Measurements from ENCODE around the gene BIRC5. TPM values are rescaled to one million over a fixed set of nuclear protein-coding genes. Genes with fewer than 3 reads are reported as not detected.
"Not testable (repeated sequence)": the region's sequence is repeated elsewhere in the genome, so short reads cannot be mapped to it uniquely, and the experiment has no call there.

Gene BIRC5
- total RNA-seq, 6 donors from 2014 or later = 1.4 to 6.4 (median 3.5) TPM; not detected in 1

GRCh38 chr17:78170692-78171590 lies 43.1 kb upstream of the BIRC5 start:
- TF ChIP-seq POLR2AphosphoS5 (IDR thresholded peaks at IDR 0.05) (no peak), EP300 (IDR thresholded peaks at IDR 0.05) (no peak), POLR2A (IDR thresholded peaks at IDR 0.05) (no peak), CTCF (IDR thresholded peaks at IDR 0.05) (no peak)
- no peaks in the 10 kb centered on the region for H3K27me3 ChIP-seq
- peak overlapping the region; percentile 83 to 95 (median 93) for H3K27ac ChIP-seq
- WGBS, 2 donors = 84 to 89% methylated on average over 17 to 31 of the region's 31 CpGs
- DNase-seq (no peak), ATAC-seq (ENCODE audit: low FRiP score in 2 of 2) (no peak)
- peaks cover 66 to 77% (median 71%) of the 10 kb centered on the region in 4 donors for H3K4me1 ChIP-seq
- no peaks in the 10 kb centered on the region for H3K9me3 ChIP-seq
- no peak overlapping the region for H3K4me3 ChIP-seq
- H3K36me3 ChIP-seq = peaks cover 0 to 31% (median 14%) of the 10 kb centered on the region in 4 donors

GRCh38 chr17:78171591-78172248 lies 42.3 kb upstream of the BIRC5 start:
- 78 to 87% methylated on average over 19 of the region's 19 CpGs for WGBS, 2 donors
- not testable (repeated sequence) for DNase-seq; H3K9me3 ChIP-seq; ATAC-seq (ENCODE audit: low FRiP score in 2 of 2); H3K27me3 ChIP-seq
- peaks cover 74 to 85% (median 79%) of the 10 kb centered on the region in 4 donors for H3K4me1 ChIP-seq
- H3K36me3 ChIP-seq = peaks cover 0 to 31% (median 14%) of the 10 kb centered on the region in 4 donors
- H3K4me3 ChIP-seq = peak overlapping the region in 2 of 4 donors; percentile 1 to 24
- peak overlapping the region; percentile 83 to 95 (median 92) for H3K27ac ChIP-seq

GRCh38 chr17:78172249-78173051 lies 41.6 kb upstream of the BIRC5 start:
- Histone ChIP-seq H3K4me3 (peak overlapping the region in 2 of 4 donors; percentile 1 to 24), H3K27me3 (no peaks in the 10 kb centered on the region), H3K4me1 (peaks cover 77 to 91% (median 83%) of the 10 kb centered on the region in 4 donors), H3K9me3 (no peaks in the 10 kb centered on the region), H3K36me3 (peaks cover 0 to 31% (median 14%) of the 10 kb centered on the region in 4 donors), H3K27ac (peak overlapping the region; percentile 83 to 95 (median 92))
- TF ChIP-seq POLR2AphosphoS5 (IDR thresholded peaks at IDR 0.05) (peak in 1 of 2 donors; percentile 75), EP300 (IDR thresholded peaks at IDR 0.05) (no peak), CTCF (IDR thresholded peaks at IDR 0.05) (no peak), POLR2A (IDR thresholded peaks at IDR 0.05) (peak in 1 of 4 donors; percentile 50)
- DNase-seq (peak; percentile 84 to 88), ATAC-seq (ENCODE audit: low FRiP score in 2 of 2) (peak in 1 of 2 donors; percentile 29)
- WGBS, 2 donors = 26 to 28% methylated on average over 15 to 19 of the region's 19 CpGs

- WGBS, 2 donors = 56 to 72% methylated on average over 9 to 11 of the region's 11 CpGs
- peaks cover 74 to 86% (median 78%) of the 10 kb centered on the region in 4 donors for H3K4me1 ChIP-seq
- no peak for TF ChIP-seq EP300 (IDR thresholded peaks at IDR 0.05)
- TF ChIP-seq POLR2A (IDR thresholded peaks at IDR 0.05) = peak in 1 of 4 donors; percentile 41
- H3K9me3 ChIP-seq = no peaks in the 10 kb centered on the region
- DNase-seq (no peak), ATAC-seq (ENCODE audit: low FRiP score in 2 of 2) (no peak)
- peaks cover 0 to 31% (median 14%) of the 10 kb centered on the region in 4 donors for H3K36me3 ChIP-seq
- H3K4me3 ChIP-seq = peak overlapping the region in 1 of 4 donors; percentile 24
- no peaks in the 10 kb centered on the region for H3K27me3 ChIP-seq
- H3K27ac ChIP-seq = peak overlapping the region; percentile 83 to 95 (median 92)
These were observed 40.8 kb upstream of the BIRC5 start for GRCh38 chr17:78173097-78173715.

- Histone ChIP-seq H3K36me3 (peaks cover 0 to 31% (median 14%) of the 10 kb centered on the region in 4 donors), H3K4me1 (peaks cover 74 to 87% (median 83%) of the 10 kb centered on the region in 4 donors), H3K4me3 (peak overlapping the region in 2 of 4 donors; percentile 1 to 9), H3K27me3 (no peaks in the 10 kb centered on the region), H3K9me3 (no peaks in the 10 kb centered on the region), H3K27ac (peak overlapping the region; percentile 83 to 95 (median 92))
- 7 to 10% methylated on average over 6 to 11 of the region's 15 CpGs for WGBS, 2 donors
- DNase-seq (peak; percentile 93 to 98), ATAC-seq (ENCODE audit: low FRiP score in 2 of 2) (peak; percentile 82 to 92)
- TF ChIP-seq POLR2AphosphoS5 (IDR thresholded peaks at IDR 0.05) (peak; percentile 89 to 93), CTCF (IDR thresholded peaks at IDR 0.05) (peak; percentile 70 to 97 (median 92)), EP300 (IDR thresholded peaks at IDR 0.05) (peak in 3 of 4 donors; percentile 80 to 91 (median 83)), POLR2A (IDR thresholded peaks at IDR 0.05) (peak in 2 of 4 donors; percentile 56 to 81)
These were observed 39.6 kb upstream of the BIRC5 start for GRCh38 chr17:78174346-78174869.

Data from upper lobe of left lung (tissue), 6 donors.